ENCODE results near the gene GPAM. TPM values are rescaled to one million over a fixed set of nuclear protein-coding genes. Genes with fewer than 3 reads are reported as not detected.

GPAM gene
- total and polyA plus RNA-seq, 2 of the 8 experiments (the other 6 are each of a cell fraction or from before 2014, with no cell fraction given), result 5.5 to 15.5 TPM

- POLR2A ChIA-PET (ENCODE audit: partially characterized antibody), result interaction anchor here (0.6 kb wide), 1 partner anchor 157 kb away, joined by 3 read pairs; no protein-coding TSS in a partner anchor
- H2BK15ac ChIP-seq (ENCODE audit: low read length), result no peak overlapping the region
- H4K20me1 ChIP-seq (replicated peaks in 1 of 2; ENCODE audit: control insufficient read depth in 1 of 2, insufficient read depth in 2 of 2, low read length in 2 of 2), result no peaks in the 10 kb centered on the region
- no peak overlapping the region for H3K23ac ChIP-seq (ENCODE audit: insufficient read length)
- H3K4me3 ChIP-seq (ENCODE audit: extremely low read depth in 1 of 4, insufficient read depth in 2 of 4, low read depth in 3 of 4, low read length in 4 of 4), result no peak overlapping the region
- no peaks in the 10 kb centered on the region for H3K79me2 ChIP-seq (ENCODE audit: control insufficient read depth in 1 of 2, insufficient read depth in 2 of 2, low read length in 2 of 2)
- H3K27me3 ChIP-seq (replicated peaks in 1 of 4; ENCODE audit: control insufficient read depth in 3 of 4, extremely low read depth in 1 of 4, insufficient read depth in 3 of 4, low read length in 3 of 4), result no peaks in the 10 kb centered on the region
- no peaks in the 10 kb centered on the region for H3K9me3 ChIP-seq (ENCODE audit: insufficient read depth in 2 of 2, low read depth in 1 of 2, low read length in 1 of 2)
- H3K14ac ChIP-seq (ENCODE audit: insufficient read length), result no peak overlapping the region
- peaks cover 0 to 3% (median 0%) of the 10 kb centered on the region in 4 experiments; a peak in 1 of 8 replicates for H3K36me3 ChIP-seq (ENCODE audit: control insufficient read depth in 2 of 4, insufficient read depth in 4 of 4, low read length in 3 of 4)
- H2BK120ac ChIP-seq (replicated peaks; ENCODE audit: low read depth, low read length), result no peak overlapping the region
- no peak overlapping the region for H3K4ac ChIP-seq (replicated peaks; ENCODE audit: insufficient read length, low read depth, low read length)
- H2BK12ac ChIP-seq (ENCODE audit: low read depth, low read length), result no peak overlapping the region
- H3K27ac ChIP-seq (ENCODE audit: low read depth, low read length), result no peak overlapping the region
- no peak overlapping the region for H4K8ac ChIP-seq (ENCODE audit: extremely low read depth, insufficient read depth, low read length)
- no peak overlapping the region for H3K9ac ChIP-seq (replicated peaks in 1 of 4; ENCODE audit: extremely low read depth in 1 of 4, low read depth in 3 of 4, low read length in 3 of 4)
- no peaks in the 10 kb centered on the region for H3K4me1 ChIP-seq (replicated peaks in 1 of 4; ENCODE audit: control insufficient read depth in 3 of 4, insufficient read depth in 4 of 4, low read length in 3 of 4)
- H2AFZ ChIP-seq (ENCODE audit: low read length), result no peak overlapping the region
- no peak overlapping the region for H4K91ac ChIP-seq (replicated peaks; ENCODE audit: insufficient read length, low read length)
- no peaks in the 10 kb centered on the region for H3K79me1 ChIP-seq (ENCODE audit: low read depth, low read length)
- H2BK5ac ChIP-seq (ENCODE audit: low read depth, low read length), result no peak overlapping the region
- H2BK20ac ChIP-seq (ENCODE audit: low read length), result no peak overlapping the region
- no peak overlapping the region for H3K4me2 ChIP-seq (ENCODE audit: insufficient read depth in 1 of 2, low read depth in 2 of 2, low read length in 2 of 2)
- no peak for FAIRE-seq
- no peak overlapping the region for H2AK5ac ChIP-seq (ENCODE audit: low read depth, low read length)
- CTCF ChIA-PET (ENCODE audit: partially characterized antibody), result interaction anchor here (1.0 to 10.8 kb wide), 6 partner anchors 8 to 171 kb away, joined by 3 to 286 read pairs (median 6); partner anchors contain the start of gene GPAM
- no peak for DNase-seq (ENCODE audit: low read depth in 1 of 2, low spot score in 2 of 2)
- H3K18ac ChIP-seq (ENCODE audit: extremely low read depth, low read length), result no peak overlapping the region
- WGBS, 2 experiments (ENCODE audit: extremely low coverage in 1 of 2, insufficient coverage in 1 of 2, insufficient read length in 1 of 2, insufficient replicate concordance in 2 of 2, low coverage in 1 of 2, low lambda C conversion rate in 2 of 2, missing lambda C conversion rate in 1 of 2), result 77% methylated on average over 4 of the region's 4 CpGs; no CpG with 5 or more reads in 1 of the 2 experiments
- no peak overlapping the region for H4K5ac ChIP-seq (ENCODE audit: insufficient read length, low read depth, low read length)
- no peaks in the 10 kb centered on the region for H3K23me2 ChIP-seq (ENCODE audit: low read depth, low read length)
- no peak overlapping the region for H3K56ac ChIP-seq (replicated peaks; ENCODE audit: insufficient read length, low read depth, low read length)
- no peak for TF ChIP-seq MAX (IDR thresholded peaks at IDR 0.05)
- no peak for TF ChIP-seq NRF1 (IDR thresholded peaks at IDR 0.05; ENCODE audit: low read depth, low read length)
- no peak for TF ChIP-seq CEBPB (IDR thresholded peaks at IDR 0.05; ENCODE audit: low read depth, low read length)
- TF ChIP-seq HDAC2 (IDR thresholded peaks at IDR 0.05; ENCODE audit: borderline replicate concordance in 1 of 2, low read depth in 2 of 2, low read length in 2 of 2), result no peak
- TF ChIP-seq POLR2AphosphoS5 (IDR thresholded peaks at IDR 0.05; ENCODE audit: low read depth, low read length), result no peak
- TF ChIP-seq NANOG (IDR thresholded peaks at IDR 0.05; ENCODE audit: insufficient read depth, low read depth, low read length, poor library complexity, severe bottlenecking), result no peak
- TF ChIP-seq KDM4A (IDR thresholded peaks at IDR 0.05; ENCODE audit: low read depth, low read length, severe bottlenecking), result no peak
- TF ChIP-seq HDAC6 (IDR thresholded peaks at IDR 0.05; ENCODE audit: low read depth, low read length), result no peak
- TF ChIP-seq SP1 (IDR thresholded peaks at IDR 0.05; ENCODE audit: low read depth, low read length), result no peak
- TF ChIP-seq CTBP2 (IDR thresholded peaks at IDR 0.05; ENCODE audit: borderline replicate concordance, insufficient read depth, insufficient read length, low read length), result no peak
- no peak for TF ChIP-seq TBP (IDR thresholded peaks at IDR 0.05; ENCODE audit: low read depth, low read length)
- no peak for TF ChIP-seq TEAD4 (IDR thresholded peaks at IDR 0.05; ENCODE audit: low read depth, low read length)
- TF ChIP-seq POLR2A (IDR thresholded peaks at IDR 0.05; ENCODE audit: control extremely low read depth in 1 of 2, low read depth in 2 of 2, low read length in 2 of 2), result no peak
- no peak for TF ChIP-seq SP4 (IDR thresholded peaks at IDR 0.05; ENCODE audit: low read length)
- TF ChIP-seq ZNF274 (IDR thresholded peaks at IDR 0.05; ENCODE audit: borderline replicate concordance, extremely low read depth, low read length), result no peak
Measured at GRCh38 chr10:112143420-112143819, 40.1 kb downstream of the GPAM start.

Measured in H1 (cell line).